Duodenal mucosa (tissue), 2 donors: Measurements from ENCODE around the gene ZNF48.

ENCODE experiments used
- H3K27ac ChIP-seq: one replicate; pipeline ENCODE4 v1.7.0; 2013; ENCODE audit warnings: low read depth, low read length
- H3K27me3 ChIP-seq, 2 donors: one replicate each; pipeline ENCODE4 v1.7.0; 2013; ENCODE audit warnings: low read length in 2 of 2, control low read depth in 1 of 2; ENCODE audit not compliant: insufficient read depth in 2 of 2, control insufficient read depth in 1 of 2
- H3K36me3 ChIP-seq, 2 donors: one replicate each; pipeline ENCODE4 v1.7.0; 2013; ENCODE audit warnings: low read length in 2 of 2, control low read depth in 1 of 2; ENCODE audit not compliant: insufficient read depth in 2 of 2, control insufficient read depth in 1 of 2
- H3K4me1 ChIP-seq, 2 donors: one replicate each; pipeline ENCODE4 v1.7.0; 2013; ENCODE audit warnings: low read length in 2 of 2, control low read depth in 1 of 2; ENCODE audit not compliant: insufficient read depth in 2 of 2, control insufficient read depth in 1 of 2
- H3K4me3 ChIP-seq, 2 donors: one replicate each; pipeline ENCODE4 v1.7.0; 2013; ENCODE audit warnings: low read length in 2 of 2, low read depth in 1 of 2
- H3K9ac ChIP-seq, 2 donors: one replicate each; pipeline ENCODE4 v1.7.0; 2013; ENCODE audit warnings: low read length in 2 of 2, low read depth in 1 of 2
- H3K9me3 ChIP-seq, 2 donors: one replicate each; pipeline ENCODE4 v1.7.0; 2013; ENCODE audit warnings: low read length in 2 of 2, control low read depth in 1 of 2; ENCODE audit not compliant: control insufficient read depth in 1 of 2

Gene ZNF48

GRCh38 chr16:30353438-30354129 is 41.6 kb upstream of the ZNF48 start:
- H3K36me3 ChIP-seq: peaks cover 18 to 54% of the 10 kb centered on the region in 2 donors
- no peak overlapping the region for H3K27ac ChIP-seq
- H3K4me1 ChIP-seq: peaks cover 50 to 54% of the 10 kb centered on the region in 2 donors
- H3K27me3 ChIP-seq: no peaks in the 10 kb centered on the region
- H3K9me3 ChIP-seq: no peaks in the 10 kb centered on the region
- H3K4me3 ChIP-seq: peak overlapping the region; percentile 96 to 98
- H3K9ac ChIP-seq: peak overlapping the region; percentile 79 to 97

DNA sequence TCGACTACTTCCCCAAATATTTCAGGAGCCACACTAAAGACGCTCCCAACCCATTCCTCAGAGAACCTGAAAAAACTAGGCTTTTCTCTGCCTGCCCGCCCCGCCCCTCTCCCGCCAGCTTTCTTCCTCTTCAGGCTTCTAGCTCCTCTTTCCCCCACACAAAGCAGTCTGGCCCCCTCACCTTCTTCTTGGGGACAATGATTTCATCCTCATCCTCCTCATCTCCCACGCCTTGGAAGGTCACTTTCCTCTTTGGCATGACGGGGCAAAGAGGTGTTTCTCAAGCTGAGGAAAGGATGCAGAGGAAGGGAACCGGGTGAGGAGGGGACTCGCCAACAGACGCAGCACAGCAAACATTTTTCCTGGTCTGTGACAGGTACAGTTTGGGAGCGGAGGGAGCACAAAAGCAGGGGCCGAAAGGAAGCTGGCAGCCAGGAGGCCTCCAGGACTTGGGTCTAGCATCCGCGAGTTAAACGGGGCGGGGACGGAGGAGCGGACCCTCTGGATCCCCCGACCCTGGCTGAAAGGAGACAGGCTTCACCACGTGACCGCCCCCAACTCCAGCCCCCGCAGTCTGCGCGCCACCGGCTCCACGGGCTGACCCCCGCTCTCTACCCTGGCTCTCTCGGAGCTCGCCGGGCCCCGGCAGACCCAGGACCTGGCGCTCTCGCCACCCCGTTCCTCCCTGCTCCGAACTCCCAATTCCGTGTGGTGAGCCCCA is 40.6 kb upstream of the ZNF48 start:
- Histone ChIP-seq H3K9me3 (no peaks in the 10 kb centered on the region), H3K9ac (peak overlapping the region; percentile 79 to 97), H3K4me1 (peaks cover 50 to 54% of the 10 kb centered on the region in 2 donors), H3K27ac (peak overlapping the region; percentile 77), H3K4me3 (peak overlapping the region; percentile 96 to 98), H3K27me3 (no peaks in the 10 kb centered on the region), H3K36me3 (peaks cover 23 to 64% of the 10 kb centered on the region in 2 donors)

DNA sequence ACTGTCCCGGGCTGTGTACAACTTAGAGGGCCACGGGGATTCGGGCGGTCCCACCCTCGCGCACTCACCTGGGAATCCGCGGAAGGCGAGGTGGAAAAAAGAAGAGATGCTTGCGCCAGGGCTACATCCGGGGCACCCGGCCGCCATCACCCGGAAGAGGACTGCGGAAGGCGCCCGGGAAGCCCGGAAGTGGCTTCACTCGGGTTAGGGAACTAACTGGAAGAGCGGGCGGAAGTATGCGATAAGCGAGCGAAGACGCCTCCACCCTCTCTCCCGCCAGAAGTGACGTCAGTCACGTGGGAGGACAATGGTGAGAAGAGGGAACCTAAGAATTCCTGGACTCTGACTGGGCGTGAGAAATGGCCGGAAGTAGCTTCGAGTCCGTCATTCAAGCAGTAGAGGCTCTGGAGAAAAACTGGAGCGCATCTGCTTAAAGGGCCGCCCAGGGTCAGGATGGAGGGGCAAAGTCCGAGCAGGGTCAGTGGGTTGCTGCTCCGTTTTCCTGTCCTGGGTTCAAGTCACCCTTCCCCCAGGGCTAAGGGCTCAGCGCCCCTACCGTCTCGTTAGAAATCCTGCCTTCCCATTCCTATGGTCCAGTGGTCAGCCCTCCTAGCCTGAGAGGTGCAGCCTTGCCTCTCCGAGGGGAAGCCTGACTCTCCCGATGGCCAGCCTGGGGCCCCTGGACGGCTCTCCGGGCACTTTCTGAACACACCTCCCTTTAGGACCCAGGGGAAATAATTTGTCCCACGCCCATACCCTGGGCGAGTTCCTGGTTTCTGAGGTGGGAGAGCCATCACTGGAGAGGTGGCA is 39.9 kb upstream of the ZNF48 start, which contains the start of gene CD2BP2:
TSS of gene CD2BP2 (minus strand) at position 165 of the 810 bp plus-strand sequence. CDS start 627 bp downstream, outside the sequence.
- Histone ChIP-seq H3K9ac (peak within 1 kb of the TSS; percentile 79 to 97), H3K4me3 (peak within 1 kb of the TSS; percentile 96 to 98), H3K27me3 (no peaks in the 10 kb centered on the region), H3K36me3 (peaks cover 24 to 69% of the 10 kb centered on the region in 2 donors), H3K4me1 (peaks cover 50 to 54% of the 10 kb centered on the region in 2 donors), H3K9me3 (no peaks in the 10 kb centered on the region), H3K27ac (peak within 1 kb of the TSS; percentile 98)

GRCh38 chr16:30355954-30356308 is 39.3 kb upstream of the ZNF48 start:
- Histone ChIP-seq H3K9ac (peak overlapping the region; percentile 79 to 97), H3K27ac (peak overlapping the region; percentile 98), H3K36me3 (peaks cover 24 to 67% of the 10 kb centered on the region in 2 donors), H3K9me3 (no peaks in the 10 kb centered on the region), H3K4me3 (peak overlapping the region; percentile 96 to 98), H3K27me3 (no peaks in the 10 kb centered on the region), H3K4me1 (peaks cover 45 to 49% of the 10 kb centered on the region in 2 donors)

- Histone ChIP-seq H3K27ac (no peak overlapping the region), H3K4me1 (peaks cover 39 to 43% of the 10 kb centered on the region in 2 donors), H3K36me3 (peaks cover 24 to 61% of the 10 kb centered on the region in 2 donors), H3K9me3 (no peaks in the 10 kb centered on the region), H3K4me3 (peak overlapping the region; percentile 96 to 98), H3K27me3 (no peaks in the 10 kb centered on the region), H3K9ac (peak overlapping the region; percentile 79 to 97)
Measured at GRCh38 chr16:30356401-30357084, 38.7 kb upstream of the ZNF48 start.

DNA sequence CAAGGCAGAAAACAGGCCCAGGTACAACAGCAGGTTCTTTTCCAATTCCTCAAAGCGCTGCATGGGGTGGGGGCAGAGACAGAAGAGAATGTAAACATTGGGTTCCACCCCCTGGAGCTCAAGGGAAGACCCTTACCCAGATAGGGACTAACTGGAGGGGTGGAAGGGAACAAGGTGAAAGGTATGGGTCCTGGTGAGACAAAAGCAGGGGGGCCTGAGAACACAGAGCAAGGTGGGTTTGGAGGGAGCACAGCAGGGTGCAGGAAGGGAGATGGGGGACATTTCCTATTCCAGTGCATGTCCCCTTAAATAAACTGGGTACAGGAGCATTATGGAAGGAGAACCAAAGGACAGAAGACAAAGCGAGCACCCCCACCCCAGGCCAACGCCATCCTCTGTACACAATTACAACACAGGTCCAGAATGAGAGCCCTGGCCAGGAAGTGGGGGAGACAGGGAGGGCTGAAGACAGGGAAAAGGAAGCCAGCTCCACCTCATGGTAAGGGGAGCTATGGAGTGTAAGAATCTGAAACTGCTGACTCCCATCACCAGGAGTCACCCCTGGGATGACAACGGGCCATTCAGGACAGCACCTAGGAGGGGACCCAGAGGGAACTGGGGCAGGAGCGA is 38.0 kb upstream of the ZNF48 start:
- H3K4me3 ChIP-seq: no peak overlapping the region
- H3K4me1 ChIP-seq: peaks cover 32 to 37% of the 10 kb centered on the region in 2 donors
- H3K27ac ChIP-seq: no peak overlapping the region
- no peaks in the 10 kb centered on the region for H3K9me3 ChIP-seq
- H3K9ac ChIP-seq: no peak overlapping the region
- H3K27me3 ChIP-seq: no peaks in the 10 kb centered on the region
- H3K36me3 ChIP-seq: peaks cover 21 to 56% of the 10 kb centered on the region in 2 donors

GRCh38 chr16:30357715-30358576 is 37.3 kb upstream of the ZNF48 start:
- Histone ChIP-seq H3K4me3 (no peak overlapping the region), H3K9ac (no peak overlapping the region), H3K36me3 (peaks cover 17 to 55% of the 10 kb centered on the region in 2 donors), H3K9me3 (no peaks in the 10 kb centered on the region), H3K4me1 (peaks cover 27 to 33% of the 10 kb centered on the region in 2 donors), H3K27me3 (no peaks in the 10 kb centered on the region), H3K27ac (no peak overlapping the region)

- peaks cover 14 to 51% of the 10 kb centered on the region in 2 donors for H3K36me3 ChIP-seq
- no peaks in the 10 kb centered on the region for H3K27me3 ChIP-seq
- no peak overlapping the region for H3K27ac ChIP-seq
- no peak overlapping the region for H3K9ac ChIP-seq
- H3K4me3 ChIP-seq: no peak overlapping the region
- no peaks in the 10 kb centered on the region for H3K9me3 ChIP-seq
- peaks cover 22 to 31% of the 10 kb centered on the region in 2 donors for H3K4me1 ChIP-seq
Measured at GRCh38 chr16:30358577-30358936, 36.7 kb upstream of the ZNF48 start.
